HepG2 (cell line): ENCODE results near the gene SINHCAF. TPM values are rescaled to one million over a fixed set of nuclear protein-coding genes. Genes with fewer than 3 reads are reported as not detected.
A peak's percentile ranks its signal among the peaks of the same experiment; 100 is the strongest.

Experiments
- ATAC-seq: fragments of 200-7000 bp; cut with Tn5 transposase; 3 replicates; pipeline ENCODE4 v1.9.1; 2020; ENCODE audit warnings: mild to moderate bottlenecking, moderate library complexity
- BruUV-seq: library from RNA; stranded (reverse); fragments of 400-500 nt; replicated peaks from 2 replicates; lab custom pipeline; 2021; lab: Mats Ljungman, UMichigan
- CTCF ChIA-PET: fragments of 300-600 bp; formaldehyde crosslinking; extraction: SDS; loops from one replicate; lab custom pipeline; 2021; ENCODE audit warnings: low total read pairs, inconsistent platforms, low intra/inter-chr PET ratio; lab: Yijun Ruan, JAX
- POLR2A ChIA-PET: fragments of 350-600 bp; sonication (Branson Sonifier 250); formaldehyde crosslinking; loops from one replicate; lab custom pipeline; 2020; ENCODE audit warnings: antibody characterized with exemption, inconsistent platforms; lab: Yijun Ruan, JAX
- DNase-seq: peaks from one replicate; pipeline ENCODE4 v3.0.0-alpha.2; 2015; ENCODE audit warnings: low spot score
- FAIRE-seq: peaks from 3 replicates; lab custom pipeline; 2011; peaks lifted over from hg19 to GRCh38; lab: Jason Lieb, UNC
- H2AFZ ChIP-seq: one replicate; pipeline ENCODE4 v1.6.1; 2011; ENCODE audit warnings: low read length, inconsistent platforms
- H3K27ac ChIP-seq: fragments of 300-600 bp; 3 replicates; pipeline ENCODE4 v1.8.0; 2011; ENCODE audit warnings: mixed run types, mild to moderate bottlenecking, mixed read lengths, low read length, inconsistent platforms; ENCODE audit not compliant: insufficient read depth; ENCODE audit errors: extremely low read length
- H3K27me3 ChIP-seq, 2 experiments: fragments of 200-600 bp in 1 of 2; 2 replicates in 1 of 2; 3 replicates in 1 of 2; pipeline versions ENCODE4 v1.6.0 to v1.8.0; 2011; ENCODE audit warnings: low read length in 2 of 2, mild to moderate bottlenecking in 2 of 2, moderate library complexity in 2 of 2, inconsistent platforms in 1 of 2; ENCODE audit not compliant: insufficient read depth in 2 of 2, control insufficient read depth in 1 of 2
- H3K36me3 ChIP-seq, 2 experiments: fragments of 200-600 bp in 1 of 2; replicated peaks in 1 of 2; 2 replicates in 1 of 2; 3 replicates in 1 of 2; pipeline versions ENCODE4 v1.5.1 to v1.8.0; 2011; ENCODE audit warnings: low read length in 2 of 2, inconsistent platforms in 1 of 2; ENCODE audit not compliant: insufficient read depth in 2 of 2, control insufficient read depth in 1 of 2
- H3K4me1 ChIP-seq: 2 replicates; pipeline ENCODE4 v1.5.1; 2012; ENCODE audit warnings: low read length, inconsistent platforms; ENCODE audit not compliant: insufficient read depth
- H3K4me2 ChIP-seq: 2 replicates; pipeline ENCODE4 v1.6.0; 2011; ENCODE audit warnings: low read depth, low read length, inconsistent platforms
- H3K4me3 ChIP-seq, 3 experiments: fragments of 200-600 bp in 1 of 3; sonication (generic), shearing (Covaris generic) in 1 of 3; replicated peaks in 1 of 3; 2 replicates each; pipeline ENCODE4 v1.5.1; 2011 to 2016; ENCODE audit warnings: low read length in 3 of 3, inconsistent platforms in 2 of 3, low read depth in 2 of 3, mild to moderate bottlenecking in 2 of 3, control low read depth in 1 of 3, mixed read lengths in 1 of 3; ENCODE audit not compliant: insufficient read depth in 1 of 3
- H3K79me2 ChIP-seq: one replicate; pipeline ENCODE4 v1.6.1; 2011; ENCODE audit warnings: low read length, inconsistent platforms; ENCODE audit not compliant: insufficient read depth
- H3K9ac ChIP-seq: 2 replicates; pipeline ENCODE4 v1.6.0; 2011; ENCODE audit warnings: mild to moderate bottlenecking, low read depth, low read length, inconsistent platforms; ENCODE audit not compliant: insufficient read depth
- H3K9me3 ChIP-seq: 2 replicates; pipeline ENCODE4 v1.5.1; 2012; ENCODE audit warnings: mild to moderate bottlenecking, low read length
- H4K20me1 ChIP-seq: 2 replicates; pipeline ENCODE4 v1.6.0; 2011; ENCODE audit warnings: inconsistent platforms, mild to moderate bottlenecking, low read length, moderate library complexity; ENCODE audit not compliant: insufficient read depth
- CHD4 ChIP-seq: fragments of 200-600 bp; sonication (generic); IDR thresholded peaks from 2 replicates; pipeline ENCODE4 v1.7.0; 2017; ENCODE audit warnings: mild to moderate bottlenecking, low read length, borderline replicate concordance
- GZF1 ChIP-seq: sonication (generic); formaldehyde crosslinking; IDR thresholded peaks from 2 replicates; pipeline ENCODE4 v1.5.1; 2020; ENCODE audit warnings: mild to moderate bottlenecking, missing genetic modification reagents
- NFE2 ChIP-seq: sonication (generic); formaldehyde crosslinking; IDR thresholded peaks from 2 replicates; pipeline ENCODE4 v1.4.0; 2020; ENCODE audit warnings: missing genetic modification reagents
- PCBP2 ChIP-seq: fragments of 200-400 bp; formaldehyde crosslinking; optimal IDR thresholded peaks from 2 replicates; pipeline ENCODE3; 2018; ENCODE audit warnings: low read length, low read depth; ENCODE audit not compliant: poor library complexity, severe bottlenecking
- TEAD3 ChIP-seq: optimal IDR thresholded peaks from 2 replicates; pipeline ENCODE3; 2016; ENCODE audit warnings: borderline replicate concordance
- WIZ ChIP-seq: sonication (generic); formaldehyde crosslinking; IDR thresholded peaks from 2 replicates; pipeline ENCODE4 v1.5.1; 2020; ENCODE audit warnings: mild to moderate bottlenecking, missing genetic modification reagents
- ZNF660 ChIP-seq: sonication (generic); formaldehyde crosslinking; IDR thresholded peaks from 2 replicates; pipeline ENCODE4 v1.5.1; 2020; ENCODE audit warnings: mild to moderate bottlenecking, low read depth, missing genetic modification reagents, borderline replicate concordance
- ZNF724P ChIP-seq: sonication (generic); formaldehyde crosslinking; IDR thresholded peaks from 2 replicates; pipeline ENCODE4 v1.8.0; 2022; ENCODE audit warnings: missing genetic modification reagents, borderline replicate concordance
- ZNF773 ChIP-seq: sonication (generic); formaldehyde crosslinking; IDR thresholded peaks from 2 replicates; pipeline ENCODE4 v1.4.0; 2020; ENCODE audit warnings: missing genetic modification reagents, borderline replicate concordance
- WGBS: methylation state at CpG from one replicate; pipeline ENCODE4 v1.1.6; 2017; ENCODE audit warnings: low lambda C conversion rate; 5-methylcytosine and 5-hydroxymethylcytosine counted together
- in situ Hi-C: cut with HindIII; loops from 2 replicates; pipeline ENCODE4 v1.10.0; 2017; ENCODE audit warnings: low pct_unique_long_range_greater_than_20kb; ENCODE audit not compliant: extremely low pct_ligation_motif_present
- intact Hi-C: fragments of 100-400 bp; cut with micrococcal nuclease; formaldehyde crosslinking; loops from one replicate; pipeline ENCODE4 v1.10.0; 2022; ENCODE audit not compliant: unreplicated experiment
- polyA plus RNA-seq, 8 experiments: library from polyadenylated mRNA; depleted of rRNA in 3 of 8; stranded (reverse) in 7 of 8; unstranded in 1 of 8; fragments of >200 nt; fragmentation: Illumina TruSeq in 4 of 8; extraction: Trizol in 4 of 8; gene quantifications; 2 replicates each; pipeline versions ENCODE4 v1.2.1 to v1.2.3, GENCODE V29; 2011 to 2016; ENCODE audit warnings: low read depth in 4 of 8, missing spikeins in 1 of 8, mixed read lengths in 1 of 8; ENCODE audit not compliant: insufficient read depth in 1 of 8
- total RNA-seq, 5 experiments: library from RNA; depleted of rRNA; stranded (reverse); fragments of >200 nt; fragmentation: Illumina TruSeq; extraction: Trizol; gene quantifications; 2 replicates each; pipeline ENCODE4 v1.2.3, GENCODE V29; 2016; ENCODE audit warnings: low read depth in 1 of 5
- TF ChIP-seq, protein P1 (sequence below), 2 experiments: fragments of 450-650 bp in 1 of 2; sonication (generic) in 1 of 2; formaldehyde crosslinking; IDR thresholded peaks; 2 replicates each; pipeline versions ENCODE4 v1.5.0 to v1.8.0; 2020 to 2022; ENCODE audit warnings: mild to moderate bottlenecking in 1 of 2, missing genetic modification reagents in 1 of 2
- TF ChIP-seq, protein P2 (sequence below): sonication (generic); formaldehyde crosslinking; IDR thresholded peaks from 2 replicates; pipeline ENCODE4 v1.4.0; 2020; ENCODE audit warnings: missing genetic modification reagents

The SINHCAF gene
- total and polyA plus RNA-seq, 2 of the 13 experiments (the other 11 are each of a cell fraction or from before 2014, with no cell fraction given), result 54.6 to 97.8 TPM

GRCh38 chr12:31368666-31369361 lies 42.9 kb upstream of the SINHCAF start:
- peak overlapping the region; percentile 89 for H3K4me2 ChIP-seq
- H3K79me2 ChIP-seq, result no peaks in the 10 kb centered on the region
- no peak overlapping the region for H3K27ac ChIP-seq
- no peak overlapping the region; a peak in 1 of 6 replicates for H3K4me3 ChIP-seq
- DNase-seq, result no peak
- H4K20me1 ChIP-seq, result no peaks in the 10 kb centered on the region
- no peak overlapping the region for H3K9ac ChIP-seq
- no TSS peak for BruUV-seq
- TF ChIP-seq ZNF724P (CRISPR knock-in tag), result no peak
- TF ChIP-seq NFE2 (CRISPR knock-in tag), result no peak
- TF ChIP-seq CHD4, result no peak
- TF ChIP-seq, protein P1, sequence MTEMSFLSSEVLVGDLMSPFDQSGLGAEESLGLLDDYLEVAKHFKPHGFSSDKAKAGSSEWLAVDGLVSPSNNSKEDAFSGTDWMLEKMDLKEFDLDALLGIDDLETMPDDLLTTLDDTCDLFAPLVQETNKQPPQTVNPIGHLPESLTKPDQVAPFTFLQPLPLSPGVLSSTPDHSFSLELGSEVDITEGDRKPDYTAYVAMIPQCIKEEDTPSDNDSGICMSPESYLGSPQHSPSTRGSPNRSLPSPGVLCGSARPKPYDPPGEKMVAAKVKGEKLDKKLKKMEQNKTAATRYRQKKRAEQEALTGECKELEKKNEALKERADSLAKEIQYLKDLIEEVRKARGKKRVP (CRISPR knock-in tag; IDR thresholded peaks at IDR 0.05), result no peak
- no peak for TF ChIP-seq PCBP2
- TF ChIP-seq ZNF660, result no peak
- TF ChIP-seq GZF1, result no peak
- TF ChIP-seq ZNF773 (CRISPR knock-in tag), result no peak
- no peak for TF ChIP-seq TEAD3 (CRISPR knock-in tag)
- no peak for TF ChIP-seq WIZ (CRISPR knock-in tag)
- TF ChIP-seq, protein P2, sequence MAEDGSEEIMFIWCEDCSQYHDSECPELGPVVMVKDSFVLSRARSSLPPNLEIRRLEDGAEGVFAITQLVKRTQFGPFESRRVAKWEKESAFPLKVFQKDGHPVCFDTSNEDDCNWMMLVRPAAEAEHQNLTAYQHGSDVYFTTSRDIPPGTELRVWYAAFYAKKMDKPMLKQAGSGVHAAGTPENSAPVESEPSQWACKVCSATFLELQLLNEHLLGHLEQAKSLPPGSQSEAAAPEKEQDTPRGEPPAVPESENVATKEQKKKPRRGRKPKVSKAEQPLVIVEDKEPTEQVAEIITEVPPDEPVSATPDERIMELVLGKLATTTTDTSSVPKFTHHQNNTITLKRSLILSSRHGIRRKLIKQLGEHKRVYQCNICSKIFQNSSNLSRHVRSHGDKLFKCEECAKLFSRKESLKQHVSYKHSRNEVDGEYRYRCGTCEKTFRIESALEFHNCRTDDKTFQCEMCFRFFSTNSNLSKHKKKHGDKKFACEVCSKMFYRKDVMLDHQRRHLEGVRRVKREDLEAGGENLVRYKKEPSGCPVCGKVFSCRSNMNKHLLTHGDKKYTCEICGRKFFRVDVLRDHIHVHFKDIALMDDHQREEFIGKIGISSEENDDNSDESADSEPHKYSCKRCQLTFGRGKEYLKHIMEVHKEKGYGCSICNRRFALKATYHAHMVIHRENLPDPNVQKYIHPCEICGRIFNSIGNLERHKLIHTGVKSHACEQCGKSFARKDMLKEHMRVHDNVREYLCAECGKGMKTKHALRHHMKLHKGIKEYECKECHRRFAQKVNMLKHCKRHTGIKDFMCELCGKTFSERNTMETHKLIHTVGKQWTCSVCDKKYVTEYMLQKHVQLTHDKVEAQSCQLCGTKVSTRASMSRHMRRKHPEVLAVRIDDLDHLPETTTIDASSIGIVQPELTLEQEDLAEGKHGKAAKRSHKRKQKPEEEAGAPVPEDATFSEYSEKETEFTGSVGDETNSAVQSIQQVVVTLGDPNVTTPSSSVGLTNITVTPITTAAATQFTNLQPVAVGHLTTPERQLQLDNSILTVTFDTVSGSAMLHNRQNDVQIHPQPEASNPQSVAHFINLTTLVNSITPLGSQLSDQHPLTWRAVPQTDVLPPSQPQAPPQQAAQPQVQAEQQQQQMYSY (CRISPR knock-in tag), result no peak
- ChIA-PET POLR2A (interaction anchor here (0.9 to 1.1 kb wide), 2 partner anchors 12 to 15 kb away, joined by 3 to 4 read pairs; no protein-coding TSS in a partner anchor), CTCF (no interaction called here)
- intact Hi-C loops (no loop called here), in situ Hi-C loops (no loop called here)
- no peak for FAIRE-seq
- H2AFZ ChIP-seq, result peak overlapping the region; percentile 74
- no peaks in the 10 kb centered on the region for H3K9me3 ChIP-seq
- no peaks in the 10 kb centered on the region for H3K27me3 ChIP-seq
- peak; percentile 10; the same call in 1 of the 3 replicates for ATAC-seq
- H3K36me3 ChIP-seq, result no peaks in the 10 kb centered on the region
- H3K4me1 ChIP-seq, result peaks cover 42% of the 10 kb centered on the region
- 35% methylated on average over 8 of the region's 8 CpGs for WGBS
